ENCODE data around the gene DLX1. TPM values are rescaled to one million over a fixed set of nuclear protein-coding genes. Genes with fewer than 3 reads are reported as not detected.

DLX1 gene
- total RNA-seq, 1 experiment from 2014 or later, result 0.87 TPM

DNA sequence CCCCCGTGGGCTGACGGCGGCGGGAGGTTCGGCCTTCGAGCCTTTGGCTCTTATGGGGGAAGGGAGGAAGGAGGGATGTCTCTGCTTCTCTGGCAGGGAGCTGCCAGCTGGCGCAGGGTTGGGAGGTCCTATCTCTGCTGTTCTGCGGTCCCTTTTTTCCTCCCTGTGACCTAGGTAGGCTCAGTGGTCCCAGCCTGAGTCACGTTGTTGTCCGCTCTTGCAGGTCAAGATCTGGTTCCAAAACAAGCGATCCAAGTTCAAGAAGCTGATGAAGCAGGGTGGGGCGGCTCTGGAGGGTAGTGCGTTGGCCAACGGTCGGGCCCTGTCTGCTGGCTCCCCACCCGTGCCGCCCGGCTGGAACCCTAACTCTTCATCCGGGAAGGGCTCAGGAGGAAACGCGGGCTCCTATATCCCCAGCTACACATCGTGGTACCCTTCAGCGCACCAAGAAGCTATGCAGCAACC lies 2.5 kb downstream of the DLX1 start:
- ChIA-PET POLR2A (ENCODE audit: unreplicated experiment) (no interaction called here), CTCF (interaction anchor here (0.6 kb wide), 1 partner anchor 380 kb away, joined by 3 read pairs; no protein-coding TSS in a partner anchor)
- Histone ChIP-seq H3K4me2 (no peak overlapping the region), H3K79me2 (ENCODE audit: low read depth) (no peaks in the 10 kb centered on the region), H3K9me3 (ENCODE audit: insufficient read depth, low read depth) (peaks cover 5% of the 10 kb centered on the region; the same call in 1 of the 2 replicates), H3K4me1 (replicated peaks; ENCODE audit: insufficient read depth) (no peaks in the 10 kb centered on the region), H3K27ac (no peak overlapping the region), H4K20me1 (ENCODE audit: insufficient read depth) (no peaks in the 10 kb centered on the region), H3K27me3 (ENCODE audit: insufficient read depth, low read depth) (no peaks in the 10 kb centered on the region), H3K4me3 (no peak overlapping the region), H3F3A (ENCODE audit: insufficient read depth, low read depth) (peaks cover 2% of the 10 kb centered on the region; the same call in 1 of the 2 replicates), H3K36me3 (ENCODE audit: low read depth) (no peaks in the 10 kb centered on the region), H2AFZ (no peak overlapping the region), H3K9me2 (ENCODE audit: insufficient read depth) (no peaks in the 10 kb centered on the region)
- TF ChIP-seq, protein P1, sequence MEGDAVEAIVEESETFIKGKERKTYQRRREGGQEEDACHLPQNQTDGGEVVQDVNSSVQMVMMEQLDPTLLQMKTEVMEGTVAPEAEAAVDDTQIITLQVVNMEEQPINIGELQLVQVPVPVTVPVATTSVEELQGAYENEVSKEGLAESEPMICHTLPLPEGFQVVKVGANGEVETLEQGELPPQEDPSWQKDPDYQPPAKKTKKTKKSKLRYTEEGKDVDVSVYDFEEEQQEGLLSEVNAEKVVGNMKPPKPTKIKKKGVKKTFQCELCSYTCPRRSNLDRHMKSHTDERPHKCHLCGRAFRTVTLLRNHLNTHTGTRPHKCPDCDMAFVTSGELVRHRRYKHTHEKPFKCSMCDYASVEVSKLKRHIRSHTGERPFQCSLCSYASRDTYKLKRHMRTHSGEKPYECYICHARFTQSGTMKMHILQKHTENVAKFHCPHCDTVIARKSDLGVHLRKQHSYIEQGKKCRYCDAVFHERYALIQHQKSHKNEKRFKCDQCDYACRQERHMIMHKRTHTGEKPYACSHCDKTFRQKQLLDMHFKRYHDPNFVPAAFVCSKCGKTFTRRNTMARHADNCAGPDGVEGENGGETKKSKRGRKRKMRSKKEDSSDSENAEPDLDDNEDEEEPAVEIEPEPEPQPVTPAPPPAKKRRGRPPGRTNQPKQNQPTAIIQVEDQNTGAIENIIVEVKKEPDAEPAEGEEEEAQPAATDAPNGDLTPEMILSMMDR (conservative IDR thresholded peaks at IDR 0.05), result no peak
- no peak for TF ChIP-seq EZH2 (IDR thresholded peaks at IDR 0.05; ENCODE audit: low read depth)
- intact Hi-C loops (cut with micrococcal nuclease; ENCODE audit: unreplicated experiment), result no loop called here
- BruUV-seq (replicated peaks), result no TSS peak
- no peak for DNase-seq

GRCh38 chr2:172088245-172089004 lies 3.1 kb downstream of the DLX1 start:
- intact Hi-C loops (cut with micrococcal nuclease; ENCODE audit: unreplicated experiment), result no loop called here

DNA sequence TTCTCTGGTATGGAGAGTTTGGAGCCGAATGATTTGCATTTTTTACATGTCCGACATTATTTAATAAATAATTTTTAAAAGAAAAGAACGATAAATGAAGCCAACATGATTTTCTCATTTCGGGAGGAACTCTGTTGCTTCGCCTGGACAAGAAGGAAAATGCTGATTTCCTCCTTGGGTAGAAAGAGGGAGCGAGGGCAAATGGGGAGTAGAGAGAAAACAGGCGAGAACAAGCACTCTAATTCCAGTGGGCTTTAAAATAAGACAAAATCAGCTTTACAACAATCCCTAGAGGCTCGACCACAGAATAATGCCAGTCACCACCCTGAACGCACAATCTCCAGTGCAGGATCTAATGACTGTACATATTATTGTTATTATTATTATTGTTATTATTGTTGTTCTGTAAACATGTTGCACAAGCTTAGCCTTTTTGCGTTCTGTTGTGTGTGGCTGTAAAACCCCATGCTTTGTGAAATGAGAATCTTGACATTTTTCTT lies 3.7 kb downstream of the DLX1 start:
- H4K20me1 ChIP-seq (ENCODE audit: insufficient read depth), result no peaks in the 10 kb centered on the region
- ChIA-PET CTCF (no interaction called here), POLR2A (ENCODE audit: unreplicated experiment) (no interaction called here)
- no peaks in the 10 kb centered on the region for H3K9me3 ChIP-seq (ENCODE audit: insufficient read depth, low read depth)
- no peak overlapping the region for H3K4me3 ChIP-seq
- H3K79me2 ChIP-seq (ENCODE audit: low read depth), result no peaks in the 10 kb centered on the region
- no TSS peak for BruUV-seq (replicated peaks)
- no peak overlapping the region for H3K27ac ChIP-seq
- H3K27me3 ChIP-seq (ENCODE audit: insufficient read depth, low read depth), result no peaks in the 10 kb centered on the region
- no peak for TF ChIP-seq EZH2 (IDR thresholded peaks at IDR 0.05; ENCODE audit: low read depth)
- TF ChIP-seq, protein P1 (conservative IDR thresholded peaks at IDR 0.05), result no peak
- no peak overlapping the region for H3K4me2 ChIP-seq
- H2AFZ ChIP-seq, result no peak overlapping the region
- H3K4me1 ChIP-seq (replicated peaks; ENCODE audit: insufficient read depth), result peaks cover 6% of the 10 kb centered on the region; the same call in 1 of the 2 replicates
- no peak for DNase-seq
- H3K9me2 ChIP-seq (ENCODE audit: insufficient read depth), result no peaks in the 10 kb centered on the region
- H3F3A ChIP-seq (ENCODE audit: insufficient read depth, low read depth), result peaks cover 12% of the 10 kb centered on the region
- intact Hi-C loops (cut with micrococcal nuclease; ENCODE audit: unreplicated experiment), result no loop called here
- H3K36me3 ChIP-seq (ENCODE audit: low read depth), result no peaks in the 10 kb centered on the region

More at GRCh38 chr2:172088245-172089004, 3.1 kb downstream of the DLX1 start:
- no peak overlapping the region for H3K27ac ChIP-seq
- no peak for TF ChIP-seq EZH2 (IDR thresholded peaks at IDR 0.05; ENCODE audit: low read depth)
- TF ChIP-seq, protein P1 (conservative IDR thresholded peaks at IDR 0.05), result no peak
- H3K27me3 ChIP-seq (ENCODE audit: insufficient read depth, low read depth), result no peaks in the 10 kb centered on the region
- no peak overlapping the region for H3K4me3 ChIP-seq
- POLR2A ChIA-PET (ENCODE audit: unreplicated experiment), result no interaction called here
- H3K79me2 ChIP-seq (ENCODE audit: low read depth), result no peaks in the 10 kb centered on the region
- no peaks in the 10 kb centered on the region for H3K4me1 ChIP-seq (replicated peaks; ENCODE audit: insufficient read depth)
- H3F3A ChIP-seq (ENCODE audit: insufficient read depth, low read depth), result peaks cover 6% of the 10 kb centered on the region
- CTCF ChIA-PET, result interaction anchor here (0.6 kb wide), 1 partner anchor 379 kb away, joined by 3 read pairs; no protein-coding TSS in a partner anchor
- no TSS peak for BruUV-seq (replicated peaks)
- H3K36me3 ChIP-seq (ENCODE audit: low read depth), result no peaks in the 10 kb centered on the region
- H3K9me2 ChIP-seq (ENCODE audit: insufficient read depth), result no peaks in the 10 kb centered on the region
- H2AFZ ChIP-seq, result no peak overlapping the region
- H4K20me1 ChIP-seq (ENCODE audit: insufficient read depth), result no peaks in the 10 kb centered on the region
- no peak for DNase-seq
- H3K4me2 ChIP-seq, result no peak overlapping the region
- H3K9me3 ChIP-seq (ENCODE audit: insufficient read depth, low read depth), result peaks cover 5% of the 10 kb centered on the region; the same call in 1 of the 2 replicates

All from PC-9 (cell line).